ENCODE results near the gene ZC3H12D.

DNA sequence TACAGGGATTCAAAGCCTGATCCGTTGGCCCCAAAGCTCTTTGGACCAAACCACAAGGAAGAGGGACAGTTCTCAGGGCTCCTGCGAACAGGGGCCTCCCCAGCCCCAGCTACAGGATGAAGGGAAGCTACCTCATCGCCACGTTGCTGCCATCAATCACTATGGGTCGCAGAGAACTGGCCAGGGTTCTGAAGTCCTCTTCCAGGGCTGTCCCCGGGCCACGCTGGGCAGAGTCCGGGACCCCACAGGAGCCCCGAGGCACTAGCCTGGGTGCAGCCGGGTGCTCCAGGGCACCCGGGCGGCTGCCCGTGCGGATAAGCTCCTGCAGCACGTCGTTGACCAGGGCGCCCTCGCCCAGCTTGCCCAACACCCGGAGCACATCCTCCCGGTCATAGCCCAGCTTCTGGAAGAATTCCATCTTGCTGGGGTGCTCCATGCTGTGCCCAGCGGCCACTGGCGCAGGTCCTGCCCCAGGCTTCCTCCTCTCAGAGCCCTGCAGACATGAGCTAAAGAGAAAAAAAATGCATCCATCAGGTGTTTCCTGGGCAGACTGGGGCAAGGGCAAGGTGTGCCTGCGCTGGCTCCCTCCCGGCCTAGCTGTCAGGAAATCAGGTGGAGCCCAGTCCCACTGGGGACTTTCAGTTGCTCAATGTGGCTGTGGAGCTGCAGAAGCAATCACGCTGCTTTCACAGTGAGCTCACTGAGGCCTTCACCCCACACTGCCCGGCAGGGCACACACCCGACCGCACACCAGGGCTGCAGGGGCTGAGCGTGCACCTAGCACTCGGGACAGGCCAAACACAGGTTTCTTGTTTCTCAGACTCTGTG, 10.5 kb downstream of the ZC3H12D start:
- TF ChIP-seq, protein P1, sequence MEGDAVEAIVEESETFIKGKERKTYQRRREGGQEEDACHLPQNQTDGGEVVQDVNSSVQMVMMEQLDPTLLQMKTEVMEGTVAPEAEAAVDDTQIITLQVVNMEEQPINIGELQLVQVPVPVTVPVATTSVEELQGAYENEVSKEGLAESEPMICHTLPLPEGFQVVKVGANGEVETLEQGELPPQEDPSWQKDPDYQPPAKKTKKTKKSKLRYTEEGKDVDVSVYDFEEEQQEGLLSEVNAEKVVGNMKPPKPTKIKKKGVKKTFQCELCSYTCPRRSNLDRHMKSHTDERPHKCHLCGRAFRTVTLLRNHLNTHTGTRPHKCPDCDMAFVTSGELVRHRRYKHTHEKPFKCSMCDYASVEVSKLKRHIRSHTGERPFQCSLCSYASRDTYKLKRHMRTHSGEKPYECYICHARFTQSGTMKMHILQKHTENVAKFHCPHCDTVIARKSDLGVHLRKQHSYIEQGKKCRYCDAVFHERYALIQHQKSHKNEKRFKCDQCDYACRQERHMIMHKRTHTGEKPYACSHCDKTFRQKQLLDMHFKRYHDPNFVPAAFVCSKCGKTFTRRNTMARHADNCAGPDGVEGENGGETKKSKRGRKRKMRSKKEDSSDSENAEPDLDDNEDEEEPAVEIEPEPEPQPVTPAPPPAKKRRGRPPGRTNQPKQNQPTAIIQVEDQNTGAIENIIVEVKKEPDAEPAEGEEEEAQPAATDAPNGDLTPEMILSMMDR (IDR thresholded peaks at IDR 0.05), result no peak
- TF ChIP-seq POLR2A (IDR thresholded peaks at IDR 0.05), result no peak

Data from thyroid gland (tissue), 4 donors.